HUES64 (cell line): ENCODE measurements around the gene IL10.
"Not testable (repeated sequence)": the region's sequence is repeated elsewhere in the genome, so short reads cannot be mapped to it uniquely, and the experiment has no call there.

Experiments
- H3K27ac ChIP-seq: 2 replicates; pipeline ENCODE4 v1.7.0; 2013; ENCODE audit warnings: low read depth, low read length, inconsistent platforms
- H3K27me3 ChIP-seq: 2 replicates; pipeline ENCODE4 v1.6.1; 2013; ENCODE audit warnings: mild to moderate bottlenecking, low read length; ENCODE audit not compliant: insufficient read depth
- H3K36me3 ChIP-seq: 2 replicates; pipeline ENCODE4 v1.6.1; 2013; ENCODE audit warnings: mild to moderate bottlenecking, low read length; ENCODE audit not compliant: insufficient read depth
- H3K4me1 ChIP-seq: 2 replicates; pipeline ENCODE4 v1.6.1; 2013; ENCODE audit warnings: mild to moderate bottlenecking, low read length, moderate library complexity; ENCODE audit not compliant: insufficient read depth
- H3K4me3 ChIP-seq: 2 replicates; pipeline ENCODE4 v1.5.1; 2013; ENCODE audit warnings: mild to moderate bottlenecking, low read length, moderate library complexity
- H3K9ac ChIP-seq: 2 replicates; pipeline ENCODE4 v1.6.1; 2013; ENCODE audit warnings: mild to moderate bottlenecking, low read depth, low read length
- H3K9me3 ChIP-seq: 2 replicates; pipeline ENCODE4 v1.6.1; 2013; ENCODE audit warnings: low read depth, low read length; ENCODE audit not compliant: insufficient read depth
- WGBS: fragments of 150-250, 120-280 bp; methylation state at CpG from one replicate; pipeline ENCODE4 v1.1.7; 2013; ENCODE audit warnings: missing lambda C conversion rate; 5-methylcytosine and 5-hydroxymethylcytosine counted together

The IL10 gene

DNA sequence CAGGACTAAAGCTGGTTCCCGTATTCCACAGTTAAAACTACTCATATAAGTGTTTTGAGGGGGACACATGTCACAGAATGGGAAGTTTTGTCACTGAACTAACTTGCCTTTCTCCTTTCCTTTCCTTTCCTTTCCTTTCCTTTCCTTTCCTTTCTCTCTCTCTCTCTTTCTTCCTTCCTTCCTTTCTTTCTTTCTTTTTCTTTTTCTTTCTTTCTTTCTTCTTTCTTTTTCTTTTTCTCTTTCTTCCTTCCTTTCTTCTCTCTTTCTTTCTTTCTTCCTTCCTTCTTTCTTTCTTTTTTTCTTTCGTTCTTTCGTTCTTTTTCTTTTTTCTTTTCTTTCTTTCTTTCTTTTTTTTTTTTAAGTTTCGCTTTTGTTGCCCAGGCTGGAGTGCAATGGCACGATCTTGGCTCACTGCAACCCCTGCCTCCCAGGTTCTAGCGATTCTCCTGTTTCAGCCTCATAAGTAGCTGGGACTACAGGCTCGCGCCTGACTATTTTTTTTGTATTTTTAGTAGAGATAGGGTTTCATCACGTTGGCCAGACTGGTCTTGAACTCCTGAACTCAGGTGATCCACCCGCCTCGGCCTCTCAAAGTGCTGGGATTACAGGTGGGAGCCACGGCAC, 9.4 kb downstream of the IL10 start:
- not testable (repeated sequence) for H3K36me3 ChIP-seq, H3K9ac ChIP-seq, H3K27ac ChIP-seq, H3K4me3 ChIP-seq, H3K9me3 ChIP-seq, H3K27me3 ChIP-seq, H3K4me1 ChIP-seq
- 93% methylated on average over 12 of the region's 12 CpGs for WGBS

DNA sequence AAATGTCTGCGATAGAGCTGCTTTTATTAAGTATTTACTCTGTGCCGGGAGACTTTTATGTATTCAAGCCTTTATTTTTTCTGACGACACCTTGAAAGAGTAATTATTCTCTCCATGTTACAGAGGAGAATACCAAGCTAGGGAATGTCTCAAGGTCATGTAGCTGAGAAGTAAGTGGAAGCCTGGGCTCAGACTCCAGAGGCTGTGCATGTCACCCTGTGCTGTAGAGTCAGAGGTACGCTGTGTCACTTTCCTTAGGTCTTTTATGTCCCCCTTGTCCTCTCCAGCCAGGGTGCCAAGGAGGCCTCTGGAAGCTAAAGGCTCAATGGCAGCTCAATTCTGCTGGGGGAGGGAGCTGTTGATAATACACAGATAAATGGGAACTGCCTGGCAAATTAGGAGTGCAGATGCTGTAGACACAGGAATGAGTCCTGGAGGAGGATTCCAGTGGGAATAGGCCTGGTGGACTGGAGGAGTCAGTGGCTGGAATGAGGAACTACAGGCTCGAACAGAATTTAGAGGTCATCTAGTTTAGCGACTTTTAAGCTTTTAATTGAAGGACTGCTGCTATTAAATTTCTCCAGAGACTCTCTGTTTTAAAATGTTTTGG, 11.0 kb downstream of the IL10 start:
- H3K27ac ChIP-seq, result no peak overlapping the region
- no peaks in the 10 kb centered on the region for H3K9me3 ChIP-seq
- H3K36me3 ChIP-seq, result no peaks in the 10 kb centered on the region
- no peak overlapping the region for H3K4me3 ChIP-seq
- 89% methylated on average over 6 of the region's 6 CpGs for WGBS
- H3K4me1 ChIP-seq, result 0 out of 2 replicates have a peak, but pooled peaks cover 2% of the 10 kb centered on the region
- peaks cover 5% of the 10 kb centered on the region for H3K27me3 ChIP-seq
- H3K9ac ChIP-seq, result no peak overlapping the region

DNA sequence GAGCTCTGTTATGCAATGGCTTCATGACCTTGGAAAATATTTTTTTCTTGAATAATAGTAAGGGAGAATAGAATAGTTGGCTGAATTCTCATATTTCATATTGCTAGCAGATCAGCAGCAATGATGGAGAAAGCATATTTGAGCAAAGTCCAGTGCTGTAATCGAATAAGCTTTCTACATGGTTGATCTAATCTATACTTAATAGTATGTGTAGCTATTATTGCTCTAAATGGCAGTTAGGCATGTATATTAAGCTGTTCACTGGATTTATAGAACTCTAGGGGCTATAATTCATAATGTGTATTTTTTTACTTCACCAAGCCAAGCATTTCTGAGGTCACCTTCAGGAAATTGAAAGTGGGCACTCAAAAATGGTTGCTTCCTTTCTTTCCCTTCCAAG, 11.7 kb downstream of the IL10 start:
- H3K9me3 ChIP-seq, result no peaks in the 10 kb centered on the region
- peaks cover 10% of the 10 kb centered on the region for H3K27me3 ChIP-seq
- no peaks in the 10 kb centered on the region for H3K36me3 ChIP-seq
- no CpG with 5 or more reads among the region's 1 CpG for WGBS
- no peak overlapping the region for H3K4me3 ChIP-seq
- no peak overlapping the region for H3K27ac ChIP-seq
- no peak overlapping the region for H3K9ac ChIP-seq
- H3K4me1 ChIP-seq, result no peaks in the 10 kb centered on the region

- H3K27me3 ChIP-seq, result peaks cover 32% of the 10 kb centered on the region
- WGBS, result 87% methylated on average over 12 of the region's 13 CpGs
Measured at GRCh38 chr1:206757524-206758266, 14.6 kb downstream of the IL10 start.

GRCh38 chr1:206754011-206754410, 18.3 kb downstream of the IL10 start:
- Histone ChIP-seq H3K36me3 (no peaks in the 10 kb centered on the region), H3K4me3 (no peak overlapping the region), H3K4me1 (peaks cover 6% of the 10 kb centered on the region; the same call in 1 of the 2 replicates), H3K9ac (no peak overlapping the region), H3K9me3 (no peaks in the 10 kb centered on the region), H3K27me3 (peaks cover 69% of the 10 kb centered on the region), H3K27ac (no peak overlapping the region)
- 85% methylated on average over 1 of the region's 1 CpG for WGBS

More at GRCh38 chr1:206757524-206758266, 14.6 kb downstream of the IL10 start:
- Histone ChIP-seq H3K9ac (no peak overlapping the region), H3K4me1 (no peaks in the 10 kb centered on the region), H3K27ac (no peak overlapping the region), H3K4me3 (no peak overlapping the region), H3K9me3 (no peaks in the 10 kb centered on the region), H3K36me3 (no peaks in the 10 kb centered on the region)

DNA sequence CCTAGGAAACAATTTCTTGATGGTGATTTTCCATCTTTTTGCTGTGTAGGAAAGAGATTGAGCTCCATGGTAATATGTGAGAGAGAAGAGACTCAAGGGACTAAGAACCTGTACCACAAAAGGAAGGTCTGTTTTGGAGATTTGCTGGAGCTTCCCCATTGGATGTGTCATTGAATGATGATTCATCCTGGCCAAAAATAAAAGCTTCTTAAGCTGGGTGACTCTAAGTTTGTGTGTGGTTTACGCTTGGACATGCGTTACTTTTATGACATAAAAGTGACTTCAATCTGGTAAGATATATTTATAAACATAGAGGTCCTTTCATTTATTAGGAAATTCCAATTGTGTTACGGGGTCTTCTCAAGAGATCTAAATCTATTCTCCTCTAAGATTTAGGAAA, 19.2 kb downstream of the IL10 start:
- Histone ChIP-seq H3K27ac (no peak overlapping the region), H3K27me3 (peaks cover 77% of the 10 kb centered on the region), H3K4me3 (no peak overlapping the region), H3K4me1 (peaks cover 6% of the 10 kb centered on the region; the same call in 1 of the 2 replicates), H3K9ac (no peak overlapping the region), H3K36me3 (no peaks in the 10 kb centered on the region), H3K9me3 (no peaks in the 10 kb centered on the region)
- WGBS, result 94% methylated on average over 2 of the region's 3 CpGs

DNA sequence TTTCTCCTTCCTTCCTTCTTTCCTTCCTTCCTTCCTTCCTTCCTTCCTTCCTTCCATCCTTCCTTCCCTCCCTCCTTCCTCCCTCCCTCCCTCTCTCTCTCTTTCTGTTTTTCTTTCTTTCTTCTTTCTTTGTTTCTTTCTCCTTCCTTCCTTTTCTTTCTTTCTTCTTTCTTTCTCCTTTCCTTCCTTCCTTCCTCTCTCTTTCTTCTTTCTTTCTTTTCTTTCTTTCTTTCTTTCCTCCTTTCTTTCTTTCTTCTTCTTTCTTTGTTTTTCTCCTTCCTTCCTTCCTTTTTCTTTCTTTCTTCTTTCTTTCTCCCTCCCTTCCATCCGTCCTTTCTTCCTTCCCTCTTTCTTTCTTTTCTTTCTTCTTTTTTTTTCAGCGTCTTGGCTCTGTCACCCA, 19.8 kb downstream of the IL10 start:
- peaks cover 77% of the 10 kb centered on the region for H3K27me3 ChIP-seq
- 83% methylated on average over 2 of the region's 2 CpGs for WGBS
- H3K4me3 ChIP-seq, result no peak overlapping the region
- no peak overlapping the region for H3K9ac ChIP-seq
- H3K9me3 ChIP-seq, result no peaks in the 10 kb centered on the region
- no peaks in the 10 kb centered on the region for H3K36me3 ChIP-seq
- H3K27ac ChIP-seq, result no peak overlapping the region
- H3K4me1 ChIP-seq, result peaks cover 6% of the 10 kb centered on the region; the same call in 1 of the 2 replicates

GRCh38 chr1:206751891-206752290, 20.4 kb downstream of the IL10 start:
- H3K4me1 ChIP-seq, result peaks cover 6% of the 10 kb centered on the region; the same call in 1 of the 2 replicates
- H3K9ac ChIP-seq, result no peak overlapping the region
- no peaks in the 10 kb centered on the region for H3K9me3 ChIP-seq
- peaks cover 77% of the 10 kb centered on the region for H3K27me3 ChIP-seq
- H3K27ac ChIP-seq, result no peak overlapping the region
- H3K4me3 ChIP-seq, result no peak overlapping the region
- no peaks in the 10 kb centered on the region for H3K36me3 ChIP-seq
- 21% methylated on average over 5 of the region's 5 CpGs for WGBS

- Histone ChIP-seq H3K4me3 (no peak overlapping the region), H3K36me3 (no peaks in the 10 kb centered on the region), H3K27ac (no peak overlapping the region), H3K27me3 (peaks cover 54% of the 10 kb centered on the region), H3K4me1 (peaks cover 6% of the 10 kb centered on the region; the same call in 1 of the 2 replicates), H3K9ac (no peak overlapping the region), H3K9me3 (no peaks in the 10 kb centered on the region)
- 71% methylated on average over 2 of the region's 3 CpGs for WGBS
Measured at GRCh38 chr1:206748348-206749030, 23.8 kb downstream of the IL10 start.

- H3K27me3 ChIP-seq, result peaks cover 23% of the 10 kb centered on the region
- no peak overlapping the region for H3K27ac ChIP-seq
- no peaks in the 10 kb centered on the region for H3K36me3 ChIP-seq
- H3K4me1 ChIP-seq, result no peaks in the 10 kb centered on the region
- no peak overlapping the region for H3K9ac ChIP-seq
- WGBS, result 100% methylated on average over 1 of the region's 1 CpG
- no peak overlapping the region for H3K4me3 ChIP-seq
- no peaks in the 10 kb centered on the region for H3K9me3 ChIP-seq
Measured at GRCh38 chr1:206745301-206745700, 27.0 kb downstream of the IL10 start.

GRCh38 chr1:206744683-206745082, 27.6 kb downstream of the IL10 start:
- no peaks in the 10 kb centered on the region for H3K36me3 ChIP-seq
- H3K9ac ChIP-seq, result no peak overlapping the region
- no peak overlapping the region for H3K27ac ChIP-seq
- no peaks in the 10 kb centered on the region for H3K9me3 ChIP-seq
- peaks cover 3% of the 10 kb centered on the region; the same call in 1 of the 2 replicates for H3K4me1 ChIP-seq
- 69% methylated on average over 4 of the region's 4 CpGs for WGBS
- peaks cover 17% of the 10 kb centered on the region for H3K27me3 ChIP-seq
- H3K4me3 ChIP-seq, result no peak overlapping the region
